CMK (cell line): ENCODE measurements around the gene APOBEC3F.
"Not testable (repeated sequence)": the region's sequence is repeated elsewhere in the genome, so short reads cannot be mapped to it uniquely, and the experiment has no call there.

ENCODE experiments used
- DNase-seq: peaks from one replicate; pipeline ENCODE4 v3.0.0-alpha.2; 2010; ENCODE audit warnings: low read depth

Gene APOBEC3F

DNA sequence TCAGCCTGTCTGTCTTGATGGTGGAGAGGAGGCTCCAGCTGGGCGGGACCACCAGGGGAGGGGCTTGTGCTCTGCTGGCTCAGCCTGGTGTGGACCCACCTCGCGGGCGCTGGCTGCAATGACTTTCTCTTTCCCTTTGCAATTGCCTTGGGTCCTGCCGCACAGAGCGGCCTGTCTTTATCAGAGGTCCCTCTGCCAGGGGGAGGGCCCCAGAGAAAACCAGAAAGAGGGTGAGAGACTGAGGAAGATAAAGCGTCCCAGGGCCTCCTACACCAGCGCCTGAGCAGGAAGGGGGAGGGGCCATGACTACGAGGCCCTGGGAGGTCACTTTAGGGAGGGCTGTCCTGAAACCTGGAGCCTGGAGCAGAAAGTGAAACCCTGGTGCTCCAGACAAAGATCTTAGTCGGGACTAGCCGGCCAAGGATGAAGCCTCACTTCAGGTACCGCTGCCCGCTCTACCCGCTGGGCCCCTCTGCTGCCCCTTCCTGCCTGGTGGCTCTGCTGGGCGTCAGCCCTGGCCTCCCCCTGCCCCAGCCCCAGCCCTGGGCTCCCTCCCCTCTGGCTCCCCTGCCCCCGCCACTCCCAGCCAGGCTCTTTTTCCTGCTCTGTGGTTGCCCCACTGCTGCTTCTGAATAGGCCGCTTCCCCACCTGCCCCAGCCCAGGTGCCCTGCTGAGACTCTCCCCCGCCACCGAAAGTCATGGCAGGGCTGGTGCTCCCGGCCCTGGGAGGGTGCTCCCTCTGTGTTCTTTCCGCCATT lies at the start of gene APOBEC3F:
APOBEC3F (plus strand) TSS at position 327 of the 759 bp plus-strand sequence; CDS start at position 424, 97 bp downstream.
- peak; percentile 47 for DNase-seq

DNA sequence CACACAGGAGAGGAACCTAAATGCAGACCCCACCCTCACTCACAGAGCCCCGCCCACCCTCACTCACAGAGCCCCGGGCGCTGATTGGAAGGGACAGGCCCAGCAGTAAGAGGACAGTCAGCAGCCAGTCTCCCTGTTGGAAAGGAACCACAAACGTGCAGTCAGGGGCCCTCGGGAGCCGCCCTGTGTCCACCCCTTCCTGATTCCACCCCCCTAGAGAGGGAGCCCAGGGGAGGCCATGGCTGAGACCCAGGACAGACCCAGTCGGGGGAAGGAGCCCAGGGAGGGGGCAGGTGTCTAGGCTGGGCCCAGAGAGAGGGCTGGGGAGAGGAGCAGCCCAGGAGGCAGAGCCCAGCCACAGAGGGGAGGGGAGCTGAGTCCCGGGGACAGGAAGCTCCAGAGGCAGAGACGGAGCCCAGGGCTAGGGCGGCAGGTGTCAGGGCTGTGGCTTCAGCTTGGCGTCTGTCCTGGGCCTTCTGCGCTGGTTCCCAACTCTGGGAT lies 47.7 kb upstream of the APOBEC3F start:
- not testable (repeated sequence) for DNase-seq

- no peak for DNase-seq
Observed at GRCh38 chr22:38996105-38996504, 44.6 kb upstream of the APOBEC3F start.

GRCh38 chr22:38997518-38997917 lies 43.1 kb upstream of the APOBEC3F start:
- DNase-seq: no peak

GRCh38 chr22:39003165-39003638 lies 37.5 kb upstream of the APOBEC3F start:
- DNase-seq: peak; percentile 77

DNA sequence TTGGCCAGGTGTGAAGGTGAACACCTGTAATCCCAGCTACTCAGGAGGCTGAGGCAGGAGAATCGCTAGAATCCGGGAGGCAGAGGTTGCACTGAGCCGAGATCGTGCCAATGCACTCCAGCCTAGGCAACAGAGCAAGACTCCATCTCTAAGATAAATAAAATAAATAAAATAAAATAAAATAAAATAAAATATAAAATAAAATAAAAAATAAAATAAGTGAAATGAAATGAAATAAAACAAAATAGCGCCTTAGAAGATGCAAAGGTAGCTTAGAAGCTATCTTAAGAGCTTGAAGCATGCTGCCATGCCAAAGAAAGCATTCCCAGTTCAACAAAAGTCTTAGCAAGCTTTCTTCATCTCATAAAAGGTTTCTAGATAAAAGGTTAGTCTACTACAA lies 33.5 kb upstream of the APOBEC3F start:
- no peak for DNase-seq

DNA sequence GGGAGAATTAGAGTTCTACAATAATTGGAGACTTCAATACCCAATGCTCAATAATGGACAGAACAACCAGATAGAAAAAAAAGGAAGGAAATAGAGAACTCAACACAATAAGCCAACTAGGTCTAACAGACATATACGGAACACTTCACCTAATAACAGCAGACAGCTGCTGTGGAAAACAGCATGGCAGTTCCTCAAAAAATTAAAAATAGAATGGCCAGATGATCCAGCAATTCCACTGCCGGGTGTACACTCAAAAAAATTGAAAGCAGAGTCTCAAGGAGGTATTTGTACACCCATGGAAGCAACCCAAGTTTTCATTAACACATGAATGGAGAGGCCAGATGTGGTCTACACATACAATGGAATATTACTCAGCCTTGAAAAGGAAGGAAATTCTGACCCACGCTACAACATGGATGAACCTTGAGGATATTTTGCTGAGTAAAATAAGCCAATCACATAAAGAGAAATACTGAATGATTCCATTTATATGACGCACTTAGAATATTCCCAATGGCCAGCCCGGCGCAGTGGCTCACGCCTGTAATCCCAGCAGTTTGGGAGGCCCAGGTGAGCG lies 32.3 kb upstream of the APOBEC3F start:
- DNase-seq: not testable (repeated sequence)

- DNase-seq: no peak
Observed at GRCh38 chr22:39010946-39011345, 29.7 kb upstream of the APOBEC3F start.

GRCh38 chr22:39012533-39013511 lies 27.8 kb upstream of the APOBEC3F start:
- DNase-seq: no peak

- DNase-seq: not testable (repeated sequence)
Observed at GRCh38 chr22:39013561-39013941, 27.1 kb upstream of the APOBEC3F start.

- peak; percentile 85 for DNase-seq
Observed at GRCh38 chr22:39013942-39014722, 26.5 kb upstream of the APOBEC3F start, which contains the start of gene APOBEC3C. Gene APOBEC3C (plus strand): TSS chr22:39014257. CDS start chr22:39014363, 106 bp downstream.

DNA sequence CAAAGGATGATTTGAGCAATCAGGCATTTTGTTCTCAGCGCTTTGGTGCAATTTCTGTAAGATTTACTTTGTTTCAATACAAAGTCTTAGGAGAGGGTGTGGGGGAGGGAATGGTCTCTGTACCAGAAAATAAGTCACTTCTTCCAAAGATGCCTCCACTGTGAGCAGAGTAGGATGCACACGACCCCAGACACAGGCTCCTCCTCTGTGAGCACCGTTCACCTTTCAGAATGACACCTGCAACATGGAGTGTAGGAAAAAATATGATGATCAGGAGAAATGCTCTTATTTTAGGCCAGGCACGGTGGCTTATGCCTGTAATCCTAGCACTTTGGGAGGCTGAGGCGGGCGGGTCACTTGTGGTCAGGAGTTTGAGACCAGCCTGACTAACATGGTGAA lies 25.9 kb upstream of the APOBEC3F start:
- not testable (repeated sequence) for DNase-seq

DNA sequence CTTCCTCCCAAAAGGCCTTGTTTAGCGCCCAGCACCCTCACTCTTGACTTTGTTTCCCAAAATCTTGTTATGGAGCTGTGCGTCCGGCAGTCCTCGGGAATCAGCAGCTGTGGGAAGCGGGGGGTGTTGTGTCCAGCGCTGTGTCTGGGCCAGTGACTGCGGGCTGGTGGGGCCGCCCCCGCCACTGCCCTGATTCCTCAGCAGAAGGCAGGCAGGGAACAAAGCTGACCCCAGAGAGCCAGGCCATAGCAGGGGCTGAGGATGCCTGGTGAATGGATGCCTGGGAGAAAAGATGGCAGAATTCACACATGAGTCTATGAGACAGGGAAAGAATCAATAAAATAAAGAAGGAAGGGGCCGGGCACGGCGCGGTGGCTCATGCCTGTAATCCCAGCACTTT lies 24.1 kb upstream of the APOBEC3F start:
- DNase-seq: no peak

DNA sequence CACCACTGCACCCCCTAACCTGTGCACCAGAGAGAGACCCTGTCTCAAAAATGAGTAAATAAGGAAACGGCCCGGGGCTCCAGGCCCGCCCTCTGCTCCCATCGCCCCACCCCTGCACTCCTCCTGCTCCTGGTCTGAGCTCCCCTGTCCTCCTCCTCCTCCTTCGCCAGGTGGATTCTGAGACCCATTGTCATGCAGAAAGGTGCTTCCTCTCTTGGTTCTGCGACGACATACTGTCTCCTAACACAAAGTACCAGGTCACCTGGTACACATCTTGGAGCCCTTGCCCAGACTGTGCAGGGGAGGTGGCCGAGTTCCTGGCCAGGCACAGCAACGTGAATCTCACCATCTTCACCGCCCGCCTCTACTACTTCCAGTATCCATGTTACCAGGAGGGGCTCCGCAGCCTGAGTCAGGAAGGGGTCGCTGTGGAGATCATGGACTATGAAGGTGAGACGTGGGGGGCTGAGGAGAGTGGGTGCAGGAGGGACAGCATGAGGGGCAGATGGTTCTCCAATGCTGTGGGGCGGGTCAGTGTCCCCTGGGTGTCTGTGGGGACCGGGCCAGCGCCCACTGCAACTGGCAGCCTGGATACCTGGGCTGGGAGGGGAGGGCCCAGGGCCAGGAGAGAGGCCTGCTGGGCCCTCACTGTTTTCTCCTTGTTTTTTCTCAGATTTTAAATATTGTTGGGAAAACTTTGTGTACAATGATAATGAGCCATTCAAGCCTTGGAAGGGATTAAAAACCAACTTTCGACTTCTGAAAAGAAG lies 22.9 kb upstream of the APOBEC3F start:
- DNase-seq: no peak

- not testable (repeated sequence) for DNase-seq
Observed at GRCh38 chr22:39020021-39020651, 20.5 kb upstream of the APOBEC3F start.

DNA sequence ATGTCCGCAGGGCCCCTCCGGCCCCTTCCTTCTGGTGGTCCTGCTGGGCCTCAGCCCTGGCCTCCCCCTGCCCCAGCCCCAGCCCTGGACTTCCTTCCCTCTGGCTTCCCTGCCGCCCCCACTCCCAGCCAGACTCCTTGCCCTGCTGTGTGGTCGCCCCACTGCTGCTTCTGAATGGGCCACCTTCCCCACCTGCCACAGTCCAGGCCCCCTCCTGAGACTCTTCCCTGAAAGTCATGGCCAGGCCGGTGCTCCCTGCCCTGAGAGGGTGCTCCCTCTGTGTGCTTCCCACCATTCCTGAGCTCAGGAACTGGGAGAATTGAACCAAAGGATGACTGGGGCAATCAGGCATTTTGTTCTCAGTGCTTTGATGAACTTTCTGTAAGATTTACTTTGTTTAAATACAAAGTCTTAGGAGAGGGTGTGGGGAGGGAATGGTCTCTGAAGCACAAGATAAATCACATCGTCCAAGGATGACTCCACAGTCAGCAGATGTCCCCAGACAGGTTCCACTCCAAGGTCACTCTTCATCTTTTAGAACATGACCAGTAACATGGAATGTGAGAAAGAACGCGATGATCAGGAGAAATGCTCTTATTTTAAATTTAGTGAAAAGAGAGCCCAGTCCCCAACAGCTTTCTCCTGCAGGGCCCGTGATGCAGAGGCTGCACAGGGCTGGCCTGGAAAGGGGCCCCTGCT lies 19.0 kb upstream of the APOBEC3F start:
- no peak for DNase-seq

- no peak for DNase-seq
Observed at GRCh38 chr22:39024519-39025308, 15.9 kb upstream of the APOBEC3F start.

GRCh38 chr22:39026509-39027150 lies 14.0 kb upstream of the APOBEC3F start:
- no peak for DNase-seq
